Activated CD8-positive, alpha-beta T cell treated with anti-CD3 and anti-CD28 coated beads for 36 hours (primary cell): ENCODE measurements around the gene PLAU. TPM values are rescaled to one million over a fixed set of nuclear protein-coding genes. Genes with fewer than 3 reads are reported as not detected.

Source experiments
- ATAC-seq: fragments of 200-7000 bp; cut with Tn5 transposase; one replicate; pipeline ENCODE4 v1.10.0; 2021; ENCODE audit warnings: mild to moderate bottlenecking, moderate library complexity
- CTCF ChIA-PET: fragments of 350-600 bp; sonication (Branson Sonifier 250); formaldehyde crosslinking; loops from one replicate; lab custom pipeline; 2021; ENCODE audit warnings: antibody characterized with exemption; lab: Charles Lee
- POLR2A ChIA-PET: fragments of 350-600 bp; sonication (Branson Sonifier 250); formaldehyde crosslinking; loops from one replicate; lab custom pipeline; 2021; ENCODE audit warnings: antibody characterized with exemption; lab: Charles Lee
- DNase-seq: peaks from one replicate; pipeline ENCODE4 v3.0.0-alpha.2; 2020
- H3K27ac Mint-ChIP-seq: one replicate; pipeline ENCODE4 v1.8.0; 2021; ENCODE audit warnings: mild to moderate bottlenecking, mixed read lengths
- H3K27me3 Mint-ChIP-seq: one replicate; pipeline ENCODE4 v1.8.0; 2021; ENCODE audit warnings: mixed read lengths
- H3K36me3 Mint-ChIP-seq: one replicate; pipeline ENCODE4 v1.8.0; 2021; ENCODE audit warnings: low read depth, mixed read lengths
- H3K4me1 Mint-ChIP-seq: one replicate; pipeline ENCODE4 v1.8.0; 2021; ENCODE audit warnings: low read depth, mixed read lengths
- H3K4me3 Mint-ChIP-seq: one replicate; pipeline ENCODE4 v1.8.0; 2021; ENCODE audit warnings: mild to moderate bottlenecking, moderate library complexity, mixed read lengths
- H3K9me3 Mint-ChIP-seq: one replicate; pipeline ENCODE4 v1.8.0; 2021; ENCODE audit warnings: mixed read lengths
- intact Hi-C: fragments of 100-400 bp; cut with micrococcal nuclease; formaldehyde crosslinking; loops from one replicate; pipeline ENCODE4 v1.10.0; 2022
- total RNA-seq, 2 experiments: library from RNA; stranded (reverse); gene quantifications; one replicate each; pipeline ENCODE4 v1.2.3, GENCODE V29; 2021
- TF ChIP-seq, protein P1 (sequence below): fragments of 200-600 bp; IDR thresholded peaks from one replicate; pipeline ENCODE4 v1.8.0; 2022; ENCODE audit warnings: antibody characterized with exemption, mild to moderate bottlenecking

Gene PLAU
- total RNA-seq, 2 experiments from 2014 or later: 0.41 to 0.47 TPM

DNA sequence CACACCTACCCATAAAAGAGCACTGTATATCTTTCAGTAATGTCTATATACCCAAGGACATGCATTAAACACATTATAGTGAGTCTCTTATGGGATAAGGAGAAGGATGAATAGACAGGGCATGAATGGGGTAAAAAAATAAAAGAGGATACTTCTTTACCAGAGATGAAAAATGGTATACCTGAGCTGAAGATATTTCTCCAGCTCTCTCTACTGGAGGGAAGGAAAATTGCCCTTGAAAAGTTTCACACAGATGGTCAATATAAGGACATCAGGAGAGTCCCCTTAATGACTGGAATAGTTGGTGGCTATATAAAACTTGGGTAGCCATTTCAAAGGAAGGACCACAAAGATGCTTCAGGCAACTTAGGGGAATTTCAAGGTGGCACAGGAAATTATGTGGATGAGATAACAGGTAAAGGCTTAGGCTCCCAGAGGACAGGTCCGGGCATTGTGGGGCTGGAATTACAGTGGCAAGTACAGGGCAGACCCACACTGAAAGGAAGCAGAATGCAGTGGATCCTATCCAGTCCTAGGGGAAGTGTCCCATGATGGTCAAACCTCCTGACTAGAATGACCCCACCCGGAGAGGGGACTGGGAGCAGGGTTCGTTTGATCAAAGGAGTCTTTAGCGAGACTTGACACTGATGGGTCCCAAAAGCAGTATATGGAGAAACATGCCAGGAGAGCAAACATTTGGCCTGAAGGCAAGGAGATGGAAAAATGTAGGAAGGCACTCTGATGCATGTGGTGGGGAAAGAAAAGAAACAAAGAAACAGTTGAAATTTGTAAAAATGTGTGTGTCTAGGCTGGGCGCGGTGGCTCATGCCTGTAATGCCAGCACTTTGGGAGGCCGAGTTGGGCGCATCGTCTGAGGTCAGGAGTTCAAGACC is 35.6 kb downstream of the PLAU start:
- Mint-ChIP-seq H3K9me3 (no peaks in the 10 kb centered on the region), H3K4me3 (no peak overlapping the region), H3K36me3 (no peaks in the 10 kb centered on the region), H3K4me1 (no peaks in the 10 kb centered on the region), H3K27ac (no peak overlapping the region), H3K27me3 (peaks cover 3% of the 10 kb centered on the region)
- TF ChIP-seq, protein P1, sequence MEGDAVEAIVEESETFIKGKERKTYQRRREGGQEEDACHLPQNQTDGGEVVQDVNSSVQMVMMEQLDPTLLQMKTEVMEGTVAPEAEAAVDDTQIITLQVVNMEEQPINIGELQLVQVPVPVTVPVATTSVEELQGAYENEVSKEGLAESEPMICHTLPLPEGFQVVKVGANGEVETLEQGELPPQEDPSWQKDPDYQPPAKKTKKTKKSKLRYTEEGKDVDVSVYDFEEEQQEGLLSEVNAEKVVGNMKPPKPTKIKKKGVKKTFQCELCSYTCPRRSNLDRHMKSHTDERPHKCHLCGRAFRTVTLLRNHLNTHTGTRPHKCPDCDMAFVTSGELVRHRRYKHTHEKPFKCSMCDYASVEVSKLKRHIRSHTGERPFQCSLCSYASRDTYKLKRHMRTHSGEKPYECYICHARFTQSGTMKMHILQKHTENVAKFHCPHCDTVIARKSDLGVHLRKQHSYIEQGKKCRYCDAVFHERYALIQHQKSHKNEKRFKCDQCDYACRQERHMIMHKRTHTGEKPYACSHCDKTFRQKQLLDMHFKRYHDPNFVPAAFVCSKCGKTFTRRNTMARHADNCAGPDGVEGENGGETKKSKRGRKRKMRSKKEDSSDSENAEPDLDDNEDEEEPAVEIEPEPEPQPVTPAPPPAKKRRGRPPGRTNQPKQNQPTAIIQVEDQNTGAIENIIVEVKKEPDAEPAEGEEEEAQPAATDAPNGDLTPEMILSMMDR: no peak
- POLR2A ChIA-PET: no interaction called here
- DNase-seq: no peak
- CTCF ChIA-PET: interaction anchor here (1.5 to 9.9 kb wide), 3 partner anchors 10 to 52 kb away, joined by 3 to 466 read pairs (median 10); no protein-coding TSS in a partner anchor
- no peak for ATAC-seq
- intact Hi-C loops: no loop called here

DNA sequence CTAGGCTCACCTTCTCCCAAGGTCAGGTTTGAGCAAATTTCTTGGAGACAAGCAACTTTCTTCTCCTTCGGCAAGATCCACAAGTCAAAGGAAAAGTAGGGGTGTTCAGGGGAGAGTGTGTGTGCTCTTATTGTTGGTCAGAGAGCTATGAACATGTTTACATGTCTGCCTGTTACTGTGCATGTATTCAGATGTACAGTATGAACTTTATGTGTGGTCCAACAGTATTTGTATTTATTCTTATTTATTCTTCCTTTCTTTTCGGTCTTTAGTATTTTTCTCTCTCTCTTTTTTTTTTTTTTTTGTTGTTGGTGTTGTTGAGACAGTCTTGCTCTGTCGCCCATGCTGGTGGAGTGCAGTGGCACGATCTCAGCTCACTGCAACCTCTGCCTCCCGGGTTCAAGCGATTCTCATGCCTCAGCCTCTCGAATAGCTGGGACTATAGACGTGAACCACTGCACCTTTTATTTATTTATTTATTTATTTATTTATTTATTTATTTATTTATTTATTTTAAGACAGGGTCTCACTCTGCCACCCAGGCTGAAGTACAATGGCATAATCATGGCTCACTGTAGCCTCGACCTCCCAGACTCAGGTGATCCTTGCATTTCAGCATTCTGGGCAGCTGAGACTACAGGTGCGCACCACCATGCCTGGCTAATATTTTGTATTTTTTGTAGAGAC is 38.2 kb downstream of the PLAU start:
- H3K4me3 Mint-ChIP-seq: no peak overlapping the region
- TF ChIP-seq, protein P1: no peak
- H3K27ac Mint-ChIP-seq: no peak overlapping the region
- ATAC-seq: no peak
- H3K9me3 Mint-ChIP-seq: no peaks in the 10 kb centered on the region
- intact Hi-C loops: no loop called here
- H3K27me3 Mint-ChIP-seq: no peaks in the 10 kb centered on the region
- peaks cover 6% of the 10 kb centered on the region for H3K4me1 Mint-ChIP-seq
- ChIA-PET CTCF (interaction anchor here (1.6 to 2.4 kb wide), 3 partner anchors 9 to 69 kb away, joined by 5 to 9 read pairs (median 8); no protein-coding TSS in a partner anchor), POLR2A (no interaction called here)
- no peak for DNase-seq
- no peaks in the 10 kb centered on the region for H3K36me3 Mint-ChIP-seq

DNA sequence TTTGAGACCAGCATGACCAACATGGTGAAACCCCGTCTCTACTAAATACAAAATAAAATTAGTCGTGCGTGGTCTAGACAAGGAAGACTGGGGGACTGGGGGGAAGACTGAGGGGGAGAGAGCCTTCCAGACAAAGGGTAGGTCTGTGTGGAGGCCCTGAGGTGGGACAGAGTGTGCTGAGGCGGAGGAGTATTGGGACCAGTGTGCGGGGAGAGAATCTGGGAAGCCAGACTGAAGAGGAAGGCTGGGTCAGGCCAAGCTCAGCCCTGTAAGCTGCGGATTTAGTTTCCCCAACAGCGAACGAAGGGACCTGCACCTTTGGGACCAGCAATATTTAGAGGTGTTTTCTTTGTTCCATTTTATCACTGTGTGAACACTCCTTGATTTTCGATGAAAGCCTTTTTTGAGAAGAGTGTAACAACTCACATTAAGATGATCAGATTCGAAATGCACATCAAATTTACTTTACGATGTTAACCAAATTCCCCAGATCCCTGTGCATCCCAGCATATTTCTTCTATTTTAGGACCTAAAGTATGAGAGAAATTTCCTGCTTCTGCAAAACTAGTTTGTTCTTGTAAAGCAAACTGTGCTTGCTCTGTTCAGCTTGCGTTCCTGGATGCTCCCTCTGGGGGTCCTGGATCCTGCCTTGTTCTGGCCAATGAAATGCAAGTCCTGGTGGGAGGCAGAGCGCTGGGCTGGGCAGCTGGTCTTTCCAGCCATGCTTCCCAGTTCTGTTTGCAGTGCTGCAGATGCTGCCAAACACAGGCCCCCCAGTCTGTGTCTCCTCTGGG is 39.4 kb downstream of the PLAU start:
- DNase-seq: no peak
- H3K27ac Mint-ChIP-seq: no peak overlapping the region
- no peak overlapping the region for H3K4me3 Mint-ChIP-seq
- H3K27me3 Mint-ChIP-seq: no peaks in the 10 kb centered on the region
- intact Hi-C loops: no loop called here
- H3K36me3 Mint-ChIP-seq: no peaks in the 10 kb centered on the region
- POLR2A ChIA-PET: no interaction called here
- TF ChIP-seq, protein P1: no peak
- CTCF ChIA-PET: interaction anchor here (1.6 to 2.3 kb wide), 2 partner anchors 10 to 64 kb away, joined by 5 to 9 read pairs; no protein-coding TSS in a partner anchor
- peaks cover 9% of the 10 kb centered on the region for H3K4me1 Mint-ChIP-seq
- ATAC-seq: no peak
- no peaks in the 10 kb centered on the region for H3K9me3 Mint-ChIP-seq

- Mint-ChIP-seq H3K9me3 (no peaks in the 10 kb centered on the region), H3K4me1 (peaks cover 30% of the 10 kb centered on the region), H3K36me3 (no peaks in the 10 kb centered on the region), H3K27ac (no peak overlapping the region), H3K27me3 (no peaks in the 10 kb centered on the region), H3K4me3 (no peak overlapping the region)
- POLR2A ChIA-PET: interaction anchor here (0.9 kb wide), 1 partner anchor 105 kb away, joined by 3 read pairs; no protein-coding TSS in a partner anchor
- CTCF ChIA-PET: interaction anchor here (1.2 to 8.9 kb wide), 4 partner anchors 15 to 128 kb away, joined by 7 to 77 read pairs (median 10); no protein-coding TSS in a partner anchor
- ATAC-seq (no peak), DNase-seq (peak; percentile 14)
- intact Hi-C loops: no loop called here
- TF ChIP-seq, protein P1: no peak
Observed at GRCh38 chr10:73953665-73954064, 42.7 kb downstream of the PLAU start.
